Activated T-helper 2 cell treated with anti-CD3 and anti-CD28 coated beads, Interferon-gamma antibody, Interleukin-2, Interleukin-4, amounts not matched to agents 10 μg/mL and 5 μg/mL and 100 μg/mL, durations not matched to agents 14 hours and 24 hours and 36 hours (primary cell): ENCODE measurements around the gene DISC1. TPM values are rescaled to one million over a fixed set of nuclear protein-coding genes. Genes with fewer than 3 reads are reported as not detected.

Source experiments
- DNase-seq: peaks from one replicate; pipeline ENCODE4 v3.0.0; 2021; ENCODE audit warnings: low spot score
- H3K27ac Mint-ChIP-seq: one replicate; pipeline ENCODE4 v1.8.0; 2021; ENCODE audit warnings: mixed read lengths
- H3K27me3 Mint-ChIP-seq: one replicate; pipeline ENCODE4 v1.8.0; 2021; ENCODE audit warnings: low read depth, mixed read lengths
- H3K36me3 Mint-ChIP-seq: one replicate; pipeline ENCODE4 v1.8.0; 2021; ENCODE audit warnings: low read depth, mixed read lengths
- H3K4me1 Mint-ChIP-seq: one replicate; pipeline ENCODE4 v1.8.0; 2021; ENCODE audit warnings: low read depth, mixed read lengths
- H3K4me3 Mint-ChIP-seq: one replicate; pipeline ENCODE4 v1.8.0; 2021; ENCODE audit warnings: low read depth, mild to moderate bottlenecking, moderate library complexity, mixed read lengths
- H3K9me3 Mint-ChIP-seq: one replicate; pipeline ENCODE4 v1.8.0; 2021; ENCODE audit warnings: mixed read lengths
- intact Hi-C: fragments of 100-400 bp; cut with micrococcal nuclease; formaldehyde crosslinking; loops from one replicate; pipeline ENCODE4 v1.15.1; 2023
- total RNA-seq: library from RNA; stranded (reverse); gene quantifications from 2 replicates; pipeline ENCODE4 v1.2.3, GENCODE V29; 2022

DISC1 gene
- total RNA-seq, 1 donor from 2014 or later, result 1.5 TPM

DNA sequence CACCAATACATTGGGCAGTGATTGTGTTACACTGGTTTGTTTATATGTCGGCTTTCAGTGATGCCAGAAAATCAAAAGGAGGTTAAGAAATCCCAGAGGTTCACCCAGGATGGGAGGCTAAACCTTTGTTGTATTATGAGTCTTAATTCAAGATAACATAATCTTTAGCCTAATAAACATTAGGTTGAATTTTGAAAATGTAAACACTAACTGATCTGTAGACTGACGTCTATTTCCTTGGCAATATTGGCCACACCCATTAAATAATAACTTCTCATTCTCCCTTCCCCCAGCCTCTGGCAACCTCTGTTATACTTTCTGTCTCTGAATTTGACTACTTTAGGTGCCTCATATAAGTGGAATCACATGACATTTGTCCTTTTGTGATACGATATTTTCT, 238.7 kb downstream of the DISC1 start:
- intact Hi-C loops, result loop anchor here (5.0 kb wide), 1 partner anchor 67 kb away; no protein-coding TSS in a partner anchor
- no peaks in the 10 kb centered on the region for H3K27me3 Mint-ChIP-seq
- H3K27ac Mint-ChIP-seq, result no peak overlapping the region
- peaks cover 6% of the 10 kb centered on the region for H3K4me1 Mint-ChIP-seq
- H3K4me3 Mint-ChIP-seq, result no peak overlapping the region
- no peaks in the 10 kb centered on the region for H3K9me3 Mint-ChIP-seq
- no peaks in the 10 kb centered on the region for H3K36me3 Mint-ChIP-seq
- no peak for DNase-seq

DNA sequence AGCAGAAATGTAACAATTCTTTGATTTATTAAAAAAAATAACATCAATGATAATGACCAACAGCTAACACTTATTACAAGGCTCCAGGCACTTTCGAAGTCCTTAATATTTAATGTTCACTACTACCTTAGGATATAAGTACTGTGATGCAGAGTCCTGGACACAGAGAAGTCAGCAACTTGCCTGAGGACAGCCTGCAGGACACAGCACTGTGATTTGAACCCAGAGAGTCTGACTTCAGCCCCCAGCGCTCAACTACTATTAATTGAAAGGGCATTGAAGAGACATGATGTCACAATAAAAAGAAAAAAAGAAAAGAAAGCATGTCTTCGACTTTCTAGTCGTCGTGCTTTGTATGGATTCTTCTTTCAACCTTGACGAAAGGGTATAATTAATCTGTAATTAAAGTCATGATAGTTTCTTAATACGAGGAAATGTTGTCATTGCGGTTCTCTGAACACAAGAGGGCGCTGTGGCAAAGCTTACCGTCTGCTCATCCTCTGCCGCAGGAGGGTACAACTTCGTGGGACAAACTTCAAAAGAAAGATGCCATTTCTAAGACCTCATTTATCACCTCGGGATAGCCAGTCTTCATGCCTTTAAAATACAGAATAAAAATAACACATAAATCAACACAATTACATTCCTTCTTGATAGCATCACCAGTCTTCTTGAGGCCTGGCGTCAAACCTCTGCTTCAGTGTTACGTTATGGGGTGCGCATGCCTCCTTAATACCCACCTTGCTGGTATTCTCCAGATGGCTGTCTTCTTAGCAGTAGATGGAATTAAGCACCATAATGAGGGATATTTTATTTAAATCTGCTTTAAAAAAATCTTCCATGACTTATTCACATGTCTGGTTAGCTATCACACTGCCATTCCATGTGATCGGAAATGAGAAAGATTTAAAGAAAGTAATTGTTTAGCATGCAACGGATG, 240.1 kb downstream of the DISC1 start:
- H3K4me3 Mint-ChIP-seq, result no peak overlapping the region
- no peaks in the 10 kb centered on the region for H3K9me3 Mint-ChIP-seq
- intact Hi-C loops, result loop anchor here (5.0 kb wide), 1 partner anchor 66 kb away; no protein-coding TSS in a partner anchor
- peaks cover 6% of the 10 kb centered on the region for H3K4me1 Mint-ChIP-seq
- peak; percentile 12 for DNase-seq
- no peaks in the 10 kb centered on the region for H3K27me3 Mint-ChIP-seq
- H3K36me3 Mint-ChIP-seq, result no peaks in the 10 kb centered on the region
- no peak overlapping the region for H3K27ac Mint-ChIP-seq

DNA sequence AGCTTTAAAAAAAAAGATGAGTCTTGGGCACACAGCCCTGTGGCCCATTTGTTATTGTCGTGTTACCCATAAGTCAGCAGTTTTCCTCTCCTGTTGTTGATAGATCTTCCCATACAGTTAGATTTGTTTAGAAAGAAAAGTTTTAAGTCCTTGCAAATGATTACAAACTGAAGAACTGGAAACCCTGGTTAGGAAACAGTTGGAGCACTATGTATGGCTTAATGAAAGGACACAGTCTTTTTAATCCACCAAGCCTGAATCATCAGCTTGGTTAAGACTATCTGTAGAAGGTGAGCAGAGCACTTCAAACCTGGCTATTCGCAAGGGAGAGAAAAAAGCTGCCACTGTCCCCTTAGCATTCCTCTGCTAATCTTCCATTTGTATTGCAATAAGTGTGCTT, 241.0 kb downstream of the DISC1 start:
- Mint-ChIP-seq H3K27ac (no peak overlapping the region), H3K4me1 (peaks cover 9% of the 10 kb centered on the region), H3K4me3 (no peak overlapping the region), H3K9me3 (no peaks in the 10 kb centered on the region), H3K36me3 (no peaks in the 10 kb centered on the region), H3K27me3 (no peaks in the 10 kb centered on the region)
- intact Hi-C loops, result loop anchor here (5.0 kb wide), 1 partner anchor 65 kb away; no protein-coding TSS in a partner anchor
- DNase-seq, result no peak

DNA sequence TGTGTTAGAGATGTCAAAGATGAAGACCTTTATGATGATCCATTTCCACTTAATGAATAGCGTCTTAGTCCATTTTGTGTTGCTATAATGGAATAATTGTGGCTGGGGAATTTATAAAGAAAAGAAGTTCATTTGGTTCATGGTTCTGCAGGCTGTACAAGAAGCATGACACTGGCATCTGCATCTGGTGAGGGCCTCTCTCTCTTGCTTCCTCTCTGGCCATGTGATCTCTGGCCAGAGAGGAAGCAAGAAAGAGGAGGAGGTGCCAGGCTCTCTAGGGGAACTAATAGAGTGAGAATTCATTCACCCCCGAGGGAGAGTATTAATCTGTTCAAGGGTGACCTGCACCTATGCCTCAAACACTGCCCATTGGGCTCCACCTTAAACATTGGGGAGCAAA, 242.8 kb downstream of the DISC1 start:
- Mint-ChIP-seq H3K9me3 (no peaks in the 10 kb centered on the region), H3K4me1 (peaks cover 9% of the 10 kb centered on the region), H3K27me3 (no peaks in the 10 kb centered on the region), H3K36me3 (no peaks in the 10 kb centered on the region), H3K4me3 (no peak overlapping the region), H3K27ac (no peak overlapping the region)
- intact Hi-C loops, result loop anchor here (5.0 kb wide), 1 partner anchor 63 kb away; no protein-coding TSS in a partner anchor
- DNase-seq, result no peak

DNA sequence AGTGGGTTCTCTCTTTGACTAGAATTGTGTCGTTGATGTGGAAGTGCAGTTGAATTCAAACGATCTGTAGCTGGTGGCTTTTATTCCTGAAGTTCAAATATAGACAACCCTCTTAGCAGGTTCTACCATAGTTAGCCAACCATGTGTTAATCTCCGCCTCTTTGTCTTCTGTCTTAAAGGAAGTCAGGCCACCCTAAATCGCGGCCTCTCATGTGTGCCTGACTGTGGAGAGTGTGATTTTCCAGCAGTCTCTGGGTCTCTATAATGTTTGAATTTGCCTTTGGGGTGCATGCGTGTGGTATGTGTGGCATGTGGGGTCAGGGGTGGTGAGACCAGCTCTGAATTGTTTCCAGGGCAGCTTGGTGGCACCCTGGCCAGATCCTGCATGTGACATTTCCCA, 244.9 kb downstream of the DISC1 start:
- DNase-seq, result no peak
- peaks cover 9% of the 10 kb centered on the region for H3K4me1 Mint-ChIP-seq
- no peaks in the 10 kb centered on the region for H3K27me3 Mint-ChIP-seq
- H3K27ac Mint-ChIP-seq, result no peak overlapping the region
- intact Hi-C loops, result no loop called here
- H3K36me3 Mint-ChIP-seq, result no peaks in the 10 kb centered on the region
- H3K9me3 Mint-ChIP-seq, result no peaks in the 10 kb centered on the region
- no peak overlapping the region for H3K4me3 Mint-ChIP-seq

DNA sequence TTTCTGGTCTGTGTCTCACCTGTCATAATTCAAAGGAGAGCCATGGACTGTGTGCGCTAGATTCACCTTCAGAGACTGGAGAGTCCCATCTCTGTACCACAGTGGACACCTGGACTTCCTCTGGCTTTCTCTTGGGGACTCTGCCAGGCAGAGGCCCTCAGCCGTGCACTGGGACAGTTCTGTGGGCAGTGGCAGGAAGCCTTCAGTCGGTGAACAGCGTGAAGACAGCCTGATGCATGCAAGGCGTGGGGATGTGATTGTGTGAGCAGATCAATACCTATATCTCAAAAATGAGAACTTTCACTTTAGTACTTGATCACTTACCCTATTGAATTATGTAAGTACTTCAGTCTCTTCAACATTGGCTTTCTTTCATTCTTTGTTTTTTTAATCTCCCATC, 245.3 kb downstream of the DISC1 start:
- intact Hi-C loops, result no loop called here
- Mint-ChIP-seq H3K9me3 (no peaks in the 10 kb centered on the region), H3K36me3 (no peaks in the 10 kb centered on the region), H3K27ac (no peak overlapping the region), H3K4me3 (no peak overlapping the region), H3K4me1 (peaks cover 9% of the 10 kb centered on the region), H3K27me3 (no peaks in the 10 kb centered on the region)
- DNase-seq, result no peak

DNA sequence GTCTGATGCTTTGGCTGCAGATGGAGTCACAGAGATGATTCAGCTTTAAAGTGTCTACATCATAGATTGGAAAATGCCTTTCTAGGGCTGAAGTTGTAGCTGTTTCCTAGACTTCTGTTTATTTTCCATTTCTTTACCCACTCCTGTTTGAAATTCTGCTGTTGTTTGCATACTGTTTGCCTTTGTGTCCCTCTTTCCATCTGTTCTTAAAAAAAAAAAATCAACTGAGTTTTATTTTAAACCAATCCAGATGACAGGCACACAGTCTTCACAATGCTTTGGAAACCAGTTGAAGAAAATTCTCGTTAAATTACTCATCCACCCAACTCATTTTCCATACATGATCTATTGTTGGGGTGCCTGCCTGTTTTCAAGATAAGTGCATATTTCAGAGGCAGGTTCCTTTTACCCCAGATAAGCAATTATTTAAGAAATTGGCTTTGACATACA, 245.9 kb downstream of the DISC1 start:
- Mint-ChIP-seq H3K27ac (no peak overlapping the region), H3K4me1 (peaks cover 9% of the 10 kb centered on the region)
- intact Hi-C loops, result no loop called here

DNA sequence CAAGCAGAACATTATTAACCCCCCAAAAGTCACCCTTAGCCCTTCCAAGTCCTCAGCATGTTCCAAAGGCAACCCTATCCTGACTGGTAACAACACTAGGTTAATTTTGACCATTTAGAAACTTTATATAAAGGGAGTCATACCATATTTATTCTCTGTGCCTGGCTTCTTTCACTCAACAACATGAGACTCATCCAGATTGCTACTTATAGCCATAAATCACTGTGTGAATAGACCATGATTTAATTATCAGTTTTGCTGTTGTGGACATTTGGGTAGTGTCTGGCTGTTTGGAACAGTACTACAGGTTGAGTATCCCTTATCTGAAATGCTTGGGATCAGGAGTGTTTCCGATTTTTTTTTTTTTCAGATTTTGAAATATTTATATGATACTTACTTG, 252.1 kb downstream of the DISC1 start:
- no peak overlapping the region for H3K27ac Mint-ChIP-seq
- H3K9me3 Mint-ChIP-seq, result no peaks in the 10 kb centered on the region
- no peak for DNase-seq
- no peaks in the 10 kb centered on the region for H3K36me3 Mint-ChIP-seq
- intact Hi-C loops, result no loop called here
- H3K4me1 Mint-ChIP-seq, result no peaks in the 10 kb centered on the region
- no peaks in the 10 kb centered on the region for H3K27me3 Mint-ChIP-seq
- H3K4me3 Mint-ChIP-seq, result no peak overlapping the region

More for the DNA sequence above, 245.9 kb downstream of the DISC1 start:
- no peaks in the 10 kb centered on the region for H3K27me3 Mint-ChIP-seq
- no peak overlapping the region for H3K4me3 Mint-ChIP-seq
- no peaks in the 10 kb centered on the region for H3K36me3 Mint-ChIP-seq
- DNase-seq, result no peak
- H3K9me3 Mint-ChIP-seq, result no peaks in the 10 kb centered on the region

DNA sequence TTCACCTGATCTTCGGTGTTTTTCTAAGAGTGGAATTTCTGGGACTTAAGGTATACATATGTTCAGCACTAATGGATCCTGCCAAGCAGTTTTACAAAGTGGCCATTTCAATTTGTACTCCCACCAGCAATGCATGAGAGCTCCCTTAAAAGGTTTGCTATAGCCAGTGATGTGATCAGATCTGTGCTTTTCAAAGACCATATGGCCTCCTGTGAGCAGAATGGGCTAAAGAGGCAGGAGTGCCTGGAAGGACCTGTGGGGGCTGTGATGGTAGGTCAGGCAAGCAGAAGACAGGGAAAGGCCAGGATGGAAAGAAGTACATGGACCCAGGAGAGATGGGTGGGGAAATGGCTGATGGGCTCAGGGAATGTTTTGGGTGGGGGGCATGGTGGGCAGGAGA, 252.7 kb downstream of the DISC1 start:
- no peak overlapping the region for H3K4me3 Mint-ChIP-seq
- H3K4me1 Mint-ChIP-seq, result no peaks in the 10 kb centered on the region
- intact Hi-C loops, result no loop called here
- no peak overlapping the region for H3K27ac Mint-ChIP-seq
- H3K27me3 Mint-ChIP-seq, result no peaks in the 10 kb centered on the region
- no peaks in the 10 kb centered on the region for H3K9me3 Mint-ChIP-seq
- DNase-seq, result no peak
- no peaks in the 10 kb centered on the region for H3K36me3 Mint-ChIP-seq

DNA sequence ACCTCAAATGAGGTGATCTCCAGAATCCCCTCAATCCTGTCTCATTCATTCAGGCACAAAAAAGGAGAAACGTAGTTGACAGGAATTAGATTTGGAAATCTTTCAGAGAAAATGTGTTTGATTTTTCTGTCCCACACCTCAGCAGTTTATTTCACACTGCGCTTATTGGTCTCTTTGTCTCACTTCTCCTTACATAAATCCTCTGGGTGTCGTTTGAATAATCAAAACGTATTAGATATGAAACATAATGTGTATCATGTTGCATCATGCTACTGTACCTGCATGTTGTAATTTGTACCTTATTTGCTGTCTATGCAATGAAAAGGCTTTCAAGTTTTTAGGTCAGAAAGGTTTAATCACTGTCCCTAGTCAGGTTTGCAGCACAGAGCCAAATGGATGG, 255.7 kb downstream of the DISC1 start:
- no peak for DNase-seq
- H3K27me3 Mint-ChIP-seq, result no peaks in the 10 kb centered on the region
- H3K4me1 Mint-ChIP-seq, result no peaks in the 10 kb centered on the region
- H3K9me3 Mint-ChIP-seq, result no peaks in the 10 kb centered on the region
- H3K36me3 Mint-ChIP-seq, result no peaks in the 10 kb centered on the region
- no peak overlapping the region for H3K27ac Mint-ChIP-seq
- intact Hi-C loops, result no loop called here
- no peak overlapping the region for H3K4me3 Mint-ChIP-seq

DNA sequence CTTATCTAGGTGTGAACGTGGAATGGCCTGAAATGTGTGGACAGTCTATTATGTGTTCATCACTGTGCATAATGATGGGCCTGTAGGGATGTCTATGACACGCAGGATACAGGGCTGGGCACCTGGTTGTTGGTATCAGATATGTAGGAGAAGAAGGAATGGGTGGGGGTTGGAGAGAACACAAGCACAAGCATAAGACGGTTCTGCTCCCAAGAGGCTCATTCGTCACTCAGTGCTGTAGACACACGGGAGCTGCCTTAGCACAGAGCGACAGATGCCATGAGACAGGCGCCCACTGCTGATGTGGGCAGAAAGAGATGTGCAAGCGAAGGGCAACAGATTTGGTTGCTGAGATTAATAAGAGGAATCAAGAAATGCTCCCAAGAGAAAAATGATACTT, 256.2 kb downstream of the DISC1 start:
- DNase-seq, result no peak
- Mint-ChIP-seq H3K9me3 (no peaks in the 10 kb centered on the region), H3K27me3 (no peaks in the 10 kb centered on the region), H3K4me1 (no peaks in the 10 kb centered on the region), H3K27ac (no peak overlapping the region), H3K36me3 (no peaks in the 10 kb centered on the region), H3K4me3 (no peak overlapping the region)
- intact Hi-C loops, result no loop called here

DNA sequence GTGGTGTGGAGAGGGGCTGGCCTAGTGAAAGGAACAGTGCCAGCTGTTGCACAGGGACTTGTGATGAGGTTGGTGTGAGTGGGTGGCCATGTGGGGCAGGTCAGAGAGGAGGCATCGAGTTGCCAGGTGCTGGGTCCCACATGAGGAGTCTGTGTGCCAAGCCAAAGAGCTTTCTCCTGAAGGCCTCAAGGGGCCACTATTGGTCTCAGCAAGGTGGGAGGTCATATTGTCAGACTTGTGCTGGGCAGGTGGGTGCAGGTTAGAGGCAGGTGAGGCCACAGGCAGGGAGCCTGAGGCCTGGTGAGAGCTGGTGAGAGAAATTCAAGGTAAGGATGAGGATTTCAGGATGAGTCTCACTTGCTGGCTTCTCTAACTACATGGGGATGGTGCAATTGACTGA, 256.8 kb downstream of the DISC1 start:
- intact Hi-C loops, result no loop called here
- H3K4me3 Mint-ChIP-seq, result no peak overlapping the region
- no peaks in the 10 kb centered on the region for H3K9me3 Mint-ChIP-seq
- H3K36me3 Mint-ChIP-seq, result no peaks in the 10 kb centered on the region
- DNase-seq, result no peak
- H3K27ac Mint-ChIP-seq, result no peak overlapping the region
- H3K4me1 Mint-ChIP-seq, result no peaks in the 10 kb centered on the region
- H3K27me3 Mint-ChIP-seq, result no peaks in the 10 kb centered on the region

DNA sequence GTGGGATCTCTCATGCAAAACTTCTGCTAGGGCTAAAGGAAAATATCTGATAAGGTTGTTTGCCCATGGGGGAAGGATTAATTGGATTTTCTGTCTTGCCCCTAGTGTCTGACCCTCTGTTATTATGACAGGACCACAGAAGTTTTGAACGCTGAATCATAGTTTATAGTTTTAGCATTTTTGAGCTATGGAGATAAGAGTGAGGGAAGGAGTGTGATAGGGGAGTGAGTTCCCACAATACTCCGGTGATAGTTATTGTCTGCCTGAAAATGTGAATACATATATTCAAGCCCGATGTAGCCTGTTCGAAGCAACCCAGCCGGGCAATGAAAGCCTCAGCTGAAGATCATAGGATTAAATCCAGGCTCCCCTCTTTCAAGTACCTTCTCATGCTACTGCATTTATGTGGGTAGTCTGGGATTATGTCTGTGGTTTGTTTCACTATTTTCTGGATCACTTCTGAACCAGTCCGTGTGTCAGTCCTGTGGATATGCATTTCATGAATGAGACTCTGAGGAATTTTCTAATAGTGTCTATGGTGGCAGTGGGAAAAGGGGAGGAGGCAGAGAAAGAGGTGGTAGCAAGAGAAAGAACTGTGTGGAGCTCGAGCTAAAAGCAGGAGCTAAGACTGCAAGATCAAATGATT, 258.7 kb downstream of the DISC1 start:
- Mint-ChIP-seq H3K4me3 (no peak overlapping the region), H3K36me3 (no peaks in the 10 kb centered on the region), H3K27me3 (no peaks in the 10 kb centered on the region), H3K4me1 (no peaks in the 10 kb centered on the region), H3K27ac (no peak overlapping the region), H3K9me3 (no peaks in the 10 kb centered on the region)
- no peak for DNase-seq
- intact Hi-C loops, result no loop called here
